Endodermal cell (in vitro differentiated cells): Measurements from ENCODE around the gene CALML5. TPM values are rescaled to one million over a fixed set of nuclear protein-coding genes. Genes with fewer than 3 reads are reported as not detected.

Experiments
- DNase-seq: peaks from one replicate; pipeline ENCODE4 v3.0.0-alpha.2; 2017
- H3K27ac ChIP-seq: 2 replicates; pipeline ENCODE4 v1.5.1; 2013; ENCODE audit warnings: mild to moderate bottlenecking, low read depth, low read length, moderate library complexity
- H3K27me3 ChIP-seq: 2 replicates; pipeline ENCODE4 v1.6.1; 2013; ENCODE audit warnings: mild to moderate bottlenecking, low read length, moderate library complexity; ENCODE audit not compliant: insufficient read depth, control insufficient read depth, poor library complexity, severe bottlenecking
- H3K36me3 ChIP-seq: 2 replicates; pipeline ENCODE4 v1.7.0; 2013; ENCODE audit warnings: mild to moderate bottlenecking, low read length, moderate library complexity; ENCODE audit not compliant: control insufficient read depth, insufficient read depth
- H3K4me1 ChIP-seq: one replicate; pipeline ENCODE4 v1.7.0; 2013; ENCODE audit warnings: low read length; ENCODE audit not compliant: control insufficient read depth, insufficient read depth
- H3K4me3 ChIP-seq: 2 replicates; pipeline ENCODE4 v1.5.1; 2013; ENCODE audit warnings: mild to moderate bottlenecking, low read length, moderate library complexity
- H3K9ac ChIP-seq: 2 replicates; pipeline ENCODE4 v1.6.1; 2013; ENCODE audit warnings: mild to moderate bottlenecking, low read length, moderate library complexity; ENCODE audit not compliant: poor library complexity, severe bottlenecking; ENCODE audit errors: extremely low read depth
- H3K9me3 ChIP-seq: 2 replicates; pipeline ENCODE4 v1.6.1; 2013; ENCODE audit warnings: mild to moderate bottlenecking, low read length, moderate library complexity; ENCODE audit not compliant: control insufficient read depth
- H3K27ac Mint-ChIP-seq: 2 replicates; pipeline ENCODE4 v1.8.0; 2020; ENCODE audit warnings: mixed read lengths
- H3K27me3 Mint-ChIP-seq: 2 replicates; pipeline ENCODE4 v1.8.0; 2021; ENCODE audit warnings: mild to moderate bottlenecking, mixed read lengths; ENCODE audit not compliant: insufficient read depth
- H3K36me3 Mint-ChIP-seq: 2 replicates; pipeline ENCODE4 v1.8.0; 2020; ENCODE audit warnings: low read depth, mixed read lengths
- H3K4me1 Mint-ChIP-seq: 2 replicates; pipeline ENCODE4 v1.8.0; 2020; ENCODE audit warnings: mixed read lengths
- H3K4me3 Mint-ChIP-seq: 2 replicates; pipeline ENCODE4 v1.8.0; 2020; ENCODE audit warnings: mild to moderate bottlenecking, moderate library complexity, mixed read lengths
- H3K9me3 Mint-ChIP-seq: 2 replicates; pipeline ENCODE4 v1.8.0; 2020; ENCODE audit warnings: mild to moderate bottlenecking, mixed read lengths
- WGBS, 2 experiments: methylation state at CpG; one replicate each; pipeline versions ENCODE4 v1.1.5 to v1.1.7; 2013; ENCODE audit warnings: missing lambda C conversion rate in 2 of 2, mixed read lengths in 1 of 2; ENCODE audit not compliant: insufficient coverage in 1 of 2, insufficient read length in 1 of 2; 5-methylcytosine and 5-hydroxymethylcytosine counted together
- total RNA-seq, 2 donors: library from RNA; stranded (reverse); fragmentation: NEBNext Ultra II Directional in 1 of 2; extraction: Animal tissue kit (Norgen Biotek cat#: 25700) in 1 of 2; gene quantifications; 2 replicates in 1 of 2; 3 replicates in 1 of 2; pipeline ENCODE4 v1.2.1, GENCODE V29; 2021
- TF ChIP-seq, protein P1 (sequence below): fragments of 200-600 bp; sonication (generic); conservative IDR thresholded peaks from 2 replicates; pipeline ENCODE4 v1.5.0; 2021; ENCODE audit warnings: antibody characterized with exemption, mild to moderate bottlenecking

CALML5 gene
- total RNA-seq, 2 donors from 2014 or later = not detected

DNA sequence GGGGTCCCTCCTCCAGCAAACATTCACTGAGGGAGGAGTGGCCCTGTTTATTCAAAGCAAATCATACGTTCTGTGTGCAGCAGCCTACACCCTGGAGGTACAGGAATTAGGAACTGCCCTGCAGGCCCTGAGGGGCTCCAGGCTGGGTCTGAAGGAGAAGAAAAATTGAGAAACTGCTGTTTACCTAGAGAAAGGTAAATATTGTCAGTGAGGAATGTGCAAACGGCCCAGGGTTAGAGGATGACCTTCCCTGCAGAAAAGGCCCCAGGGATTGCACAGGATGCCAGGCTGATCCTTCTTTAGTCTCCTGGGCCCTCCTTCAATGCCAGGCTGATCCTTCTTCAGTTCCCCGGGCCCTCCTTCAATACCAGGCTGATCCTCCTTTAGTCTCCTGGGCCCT is 5.7 kb downstream of the CALML5 start:
- H3K9ac ChIP-seq = no peak overlapping the region
- H3K9me3 Mint-ChIP-seq = peaks cover 14% of the 10 kb centered on the region
- peaks cover 22% of the 10 kb centered on the region for H3K4me1 Mint-ChIP-seq
- no peaks in the 10 kb centered on the region for H3K27me3 ChIP-seq
- no peak overlapping the region for H3K4me3 Mint-ChIP-seq
- H3K9me3 ChIP-seq = no peaks in the 10 kb centered on the region
- no peaks in the 10 kb centered on the region for H3K36me3 ChIP-seq
- peaks cover 5% of the 10 kb centered on the region for H3K27me3 Mint-ChIP-seq
- no peak for DNase-seq
- no peaks in the 10 kb centered on the region for H3K36me3 Mint-ChIP-seq
- no peak overlapping the region for H3K4me3 ChIP-seq
- H3K27ac ChIP-seq = no peak overlapping the region
- no peak overlapping the region for H3K27ac Mint-ChIP-seq
- peaks cover 3% of the 10 kb centered on the region for H3K4me1 ChIP-seq
- TF ChIP-seq, protein P1, sequence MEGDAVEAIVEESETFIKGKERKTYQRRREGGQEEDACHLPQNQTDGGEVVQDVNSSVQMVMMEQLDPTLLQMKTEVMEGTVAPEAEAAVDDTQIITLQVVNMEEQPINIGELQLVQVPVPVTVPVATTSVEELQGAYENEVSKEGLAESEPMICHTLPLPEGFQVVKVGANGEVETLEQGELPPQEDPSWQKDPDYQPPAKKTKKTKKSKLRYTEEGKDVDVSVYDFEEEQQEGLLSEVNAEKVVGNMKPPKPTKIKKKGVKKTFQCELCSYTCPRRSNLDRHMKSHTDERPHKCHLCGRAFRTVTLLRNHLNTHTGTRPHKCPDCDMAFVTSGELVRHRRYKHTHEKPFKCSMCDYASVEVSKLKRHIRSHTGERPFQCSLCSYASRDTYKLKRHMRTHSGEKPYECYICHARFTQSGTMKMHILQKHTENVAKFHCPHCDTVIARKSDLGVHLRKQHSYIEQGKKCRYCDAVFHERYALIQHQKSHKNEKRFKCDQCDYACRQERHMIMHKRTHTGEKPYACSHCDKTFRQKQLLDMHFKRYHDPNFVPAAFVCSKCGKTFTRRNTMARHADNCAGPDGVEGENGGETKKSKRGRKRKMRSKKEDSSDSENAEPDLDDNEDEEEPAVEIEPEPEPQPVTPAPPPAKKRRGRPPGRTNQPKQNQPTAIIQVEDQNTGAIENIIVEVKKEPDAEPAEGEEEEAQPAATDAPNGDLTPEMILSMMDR = no peak
- 79 to 86% methylated on average over 2 to 3 of the region's 3 CpGs for WGBS, 2 experiments

DNA sequence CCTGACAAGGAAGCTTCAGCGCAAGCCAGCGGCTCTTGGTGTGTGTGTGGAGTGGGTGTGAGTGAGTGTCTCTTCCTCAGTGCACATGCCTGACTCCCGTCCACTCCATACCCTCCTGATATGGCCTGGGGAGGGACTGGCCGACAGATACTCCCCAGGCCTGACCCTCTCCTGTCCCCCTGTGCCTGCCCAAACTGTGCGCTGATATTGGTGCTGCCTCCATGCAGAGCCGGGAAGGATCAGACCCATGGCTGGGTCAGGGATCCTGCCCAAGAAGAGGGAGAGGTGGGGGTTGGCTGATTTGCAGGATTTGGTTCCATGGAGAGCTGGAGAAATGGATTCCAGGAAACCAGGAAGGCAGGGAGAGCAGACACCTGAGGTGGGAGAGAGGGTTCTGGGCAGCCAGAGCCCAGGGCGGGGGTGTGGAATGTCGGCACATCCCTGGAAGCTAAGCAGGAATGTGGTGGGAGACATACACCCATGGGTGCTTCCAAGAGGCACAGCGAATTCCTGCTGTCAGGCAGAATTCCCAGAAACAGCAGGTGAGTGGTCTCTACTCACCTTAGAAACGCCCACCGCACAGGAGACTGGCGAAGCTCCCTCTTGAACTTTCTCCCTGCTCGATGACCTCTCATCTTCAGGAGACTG is 6.3 kb downstream of the CALML5 start:
- Mint-ChIP-seq H3K9me3 (peaks cover 14% of the 10 kb centered on the region), H3K27me3 (peaks cover 7% of the 10 kb centered on the region), H3K4me1 (peaks cover 28% of the 10 kb centered on the region), H3K27ac (no peak overlapping the region), H3K4me3 (no peak overlapping the region), H3K36me3 (no peaks in the 10 kb centered on the region)
- DNase-seq = no peak
- Histone ChIP-seq H3K27ac (no peak overlapping the region), H3K4me3 (no peak overlapping the region), H3K9me3 (no peaks in the 10 kb centered on the region), H3K36me3 (no peaks in the 10 kb centered on the region), H3K27me3 (no peaks in the 10 kb centered on the region), H3K9ac (no peak overlapping the region), H3K4me1 (peaks cover 3% of the 10 kb centered on the region)
- 93 to 94% methylated on average over 10 to 13 of the region's 13 CpGs for WGBS, 2 experiments
- TF ChIP-seq, protein P1 = no peak

DNA sequence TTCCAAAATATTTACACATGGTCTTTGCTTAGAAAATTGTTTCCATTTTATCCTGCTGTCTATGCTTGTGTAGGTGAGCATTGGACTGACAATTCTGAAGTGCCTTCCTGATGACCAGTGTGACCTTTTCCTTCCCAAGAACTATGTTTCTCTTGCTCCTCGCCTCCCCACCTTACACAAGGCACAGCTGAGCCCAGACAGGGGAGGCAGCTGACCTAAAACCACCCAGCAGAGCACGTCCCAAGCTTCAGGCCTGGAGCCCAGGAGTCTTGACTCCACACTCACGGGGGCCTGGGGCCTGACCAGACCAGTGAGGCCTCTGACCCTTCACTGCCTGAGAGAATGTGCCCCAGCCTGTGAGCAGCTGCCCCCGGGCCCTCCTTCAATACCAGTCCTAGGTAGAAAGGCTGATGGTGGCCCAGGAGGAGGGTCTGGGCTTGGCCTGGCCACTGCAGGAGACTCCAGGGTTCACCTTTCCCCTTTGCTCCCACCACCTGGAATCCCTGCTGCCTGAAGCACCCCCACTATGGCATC is 7.0 kb downstream of the CALML5 start:
- no peak for DNase-seq
- no peaks in the 10 kb centered on the region for H3K36me3 ChIP-seq
- Mint-ChIP-seq H3K4me3 (no peak overlapping the region), H3K9me3 (peaks cover 14% of the 10 kb centered on the region), H3K36me3 (no peaks in the 10 kb centered on the region), H3K27ac (no peak overlapping the region), H3K4me1 (peaks cover 34% of the 10 kb centered on the region), H3K27me3 (peaks cover 8% of the 10 kb centered on the region)
- peaks cover 3% of the 10 kb centered on the region for H3K4me1 ChIP-seq
- 91 to 100% methylated on average over 2 to 4 of the region's 4 CpGs for WGBS, 2 experiments
- no peak overlapping the region for H3K9ac ChIP-seq
- no peaks in the 10 kb centered on the region for H3K27me3 ChIP-seq
- no peaks in the 10 kb centered on the region for H3K9me3 ChIP-seq
- TF ChIP-seq, protein P1 = no peak
- H3K4me3 ChIP-seq = no peak overlapping the region
- no peak overlapping the region for H3K27ac ChIP-seq
